T-helper 2 cell treated with Interferon-gamma antibody and Interleukin-4, amounts not matched to agents 5 μg/mL and 100 μg/mL, for 36 hours (primary cell): ENCODE measurements around the gene HERPUD1.
"Not testable (repeated sequence)": the region's sequence is repeated elsewhere in the genome, so short reads cannot be mapped to it uniquely, and the experiment has no call there.

ENCODE experiments used
- DNase-seq: peaks from one replicate; pipeline ENCODE4 v3.0.0; 2021; ENCODE audit warnings: low spot score
- H3K27ac Mint-ChIP-seq: one replicate; pipeline ENCODE4 v1.8.0; 2021; ENCODE audit warnings: mild to moderate bottlenecking, mixed read lengths
- H3K27me3 Mint-ChIP-seq: one replicate; pipeline ENCODE4 v1.8.0; 2021; ENCODE audit warnings: low read depth, mixed read lengths
- H3K36me3 Mint-ChIP-seq: one replicate; pipeline ENCODE4 v1.8.0; 2021; ENCODE audit warnings: low read depth, mixed read lengths
- H3K4me1 Mint-ChIP-seq: one replicate; pipeline ENCODE4 v1.8.0; 2021; ENCODE audit warnings: low read depth, mixed read lengths
- H3K4me3 Mint-ChIP-seq: one replicate; pipeline ENCODE4 v1.8.0; 2022; ENCODE audit warnings: mild to moderate bottlenecking, moderate library complexity, mixed read lengths
- H3K9me3 Mint-ChIP-seq: one replicate; pipeline ENCODE4 v1.8.0; 2021; ENCODE audit warnings: mixed read lengths

HERPUD1 gene

DNA sequence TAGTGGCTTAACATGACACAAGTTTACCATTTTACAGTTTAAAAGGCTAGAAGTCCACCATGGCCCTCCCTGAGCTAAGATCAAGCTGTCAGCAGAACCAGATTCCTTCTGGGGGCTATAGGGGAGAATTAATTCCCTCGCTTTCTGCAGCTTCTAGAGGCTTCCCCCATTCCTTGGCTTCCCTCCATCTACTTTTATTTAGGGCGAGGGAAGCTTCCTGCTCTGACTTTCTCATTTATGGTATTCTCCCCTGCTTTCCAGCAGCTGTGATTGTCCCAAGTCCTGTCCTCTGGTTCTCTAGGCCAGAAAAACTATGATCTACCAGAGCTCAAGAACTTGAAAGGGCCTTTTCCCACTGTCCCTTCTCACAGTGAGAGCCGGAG is 34.1 kb downstream of the HERPUD1 start:
- H3K36me3 Mint-ChIP-seq = no peaks in the 10 kb centered on the region
- H3K4me3 Mint-ChIP-seq = no peak overlapping the region
- peak overlapping the region; percentile 64 for H3K27ac Mint-ChIP-seq
- H3K27me3 Mint-ChIP-seq = no peaks in the 10 kb centered on the region
- peaks cover 16% of the 10 kb centered on the region for H3K4me1 Mint-ChIP-seq
- DNase-seq = no peak
- H3K9me3 Mint-ChIP-seq = no peaks in the 10 kb centered on the region

DNA sequence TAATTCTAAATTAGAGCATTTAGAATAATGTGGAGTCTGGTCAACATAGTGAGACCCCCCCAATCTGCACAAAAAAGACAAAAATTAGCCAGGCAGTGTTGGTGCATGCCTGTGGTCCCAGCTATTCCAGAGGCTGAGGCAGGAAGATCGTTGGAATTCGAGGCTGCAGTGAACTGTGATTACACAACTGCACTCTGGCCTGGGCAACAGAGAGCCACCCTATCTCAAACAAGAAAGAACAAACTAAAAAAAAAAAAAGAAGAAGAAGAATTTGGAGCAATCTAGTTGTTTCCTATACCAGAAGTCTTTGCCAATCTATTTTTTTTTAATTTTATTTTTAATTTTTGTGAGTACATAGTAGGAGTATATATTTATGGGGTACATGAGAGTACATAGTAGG is 35.8 kb downstream of the HERPUD1 start:
- H3K4me3 Mint-ChIP-seq = no peak overlapping the region
- no peaks in the 10 kb centered on the region for H3K9me3 Mint-ChIP-seq
- no peaks in the 10 kb centered on the region for H3K27me3 Mint-ChIP-seq
- no peak overlapping the region for H3K27ac Mint-ChIP-seq
- peaks cover 16% of the 10 kb centered on the region for H3K4me1 Mint-ChIP-seq
- H3K36me3 Mint-ChIP-seq = no peaks in the 10 kb centered on the region
- DNase-seq = no peak

DNA sequence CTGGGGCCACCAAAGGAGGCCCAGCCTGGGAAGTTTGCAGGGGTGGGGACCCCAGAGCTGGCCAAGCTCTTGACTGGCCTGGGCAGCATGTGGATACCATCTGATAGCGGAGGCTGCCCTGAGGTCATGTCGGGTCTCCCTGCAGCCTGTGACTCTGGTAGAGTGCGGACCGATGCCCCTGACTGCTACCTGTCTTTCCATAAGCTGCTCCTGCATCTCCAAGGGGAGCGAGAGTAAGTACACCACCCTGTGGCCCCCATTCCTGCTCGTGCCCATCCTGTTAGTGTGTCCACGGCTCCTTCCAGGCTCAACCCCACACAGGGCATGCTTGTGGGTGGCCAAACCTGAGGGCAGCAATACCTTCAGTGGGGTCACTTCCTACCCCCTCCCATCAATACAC is 37.8 kb downstream of the HERPUD1 start:
- Mint-ChIP-seq H3K27ac (no peak overlapping the region), H3K36me3 (no peaks in the 10 kb centered on the region), H3K27me3 (no peaks in the 10 kb centered on the region), H3K4me3 (no peak overlapping the region), H3K4me1 (peaks cover 20% of the 10 kb centered on the region), H3K9me3 (no peaks in the 10 kb centered on the region)
- DNase-seq = no peak

DNA sequence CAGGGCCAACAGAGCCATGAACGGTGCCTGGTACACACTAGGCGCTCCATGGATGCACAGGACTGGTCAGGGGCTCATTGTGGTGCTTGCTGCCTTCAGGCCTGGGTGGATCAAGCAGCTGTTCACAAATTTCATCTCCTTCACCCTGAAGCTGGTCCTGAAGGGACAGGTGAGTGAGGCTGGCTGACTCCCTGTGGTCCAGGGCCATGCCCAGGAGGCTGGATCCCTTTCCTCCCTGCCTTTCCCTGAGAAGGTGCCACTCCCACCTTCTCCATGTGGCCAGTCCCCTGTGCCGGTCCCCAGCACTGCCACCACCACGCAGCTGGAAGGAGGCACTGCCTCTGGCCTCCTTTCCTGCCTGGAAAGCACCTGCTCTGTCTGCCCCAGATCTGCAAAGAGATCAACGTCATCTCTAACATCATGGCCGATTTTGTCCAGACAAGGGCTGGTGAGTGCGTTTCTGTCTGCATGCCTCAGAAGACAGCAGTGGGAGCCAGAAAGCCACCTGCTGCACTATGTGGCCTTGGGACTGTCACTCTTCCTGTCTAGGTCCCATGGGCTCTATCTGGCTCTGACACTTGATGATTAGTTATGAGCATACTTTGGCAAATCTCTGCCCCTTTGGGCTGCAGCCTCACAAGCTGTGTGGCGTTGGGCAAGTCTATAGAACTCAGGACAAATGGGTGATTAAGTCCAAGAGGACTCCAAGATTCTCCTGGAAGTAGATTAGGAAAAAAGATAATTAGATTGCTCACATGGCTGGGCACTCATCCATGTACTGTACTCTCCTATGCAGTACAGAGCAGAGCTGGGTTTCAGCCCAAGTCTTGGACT is 39.2 kb downstream of the HERPUD1 start:
- DNase-seq = no peak
- Mint-ChIP-seq H3K36me3 (no peaks in the 10 kb centered on the region), H3K4me3 (no peak overlapping the region), H3K27me3 (no peaks in the 10 kb centered on the region), H3K27ac (no peak overlapping the region), H3K9me3 (no peaks in the 10 kb centered on the region), H3K4me1 (peaks cover 14% of the 10 kb centered on the region)

DNA sequence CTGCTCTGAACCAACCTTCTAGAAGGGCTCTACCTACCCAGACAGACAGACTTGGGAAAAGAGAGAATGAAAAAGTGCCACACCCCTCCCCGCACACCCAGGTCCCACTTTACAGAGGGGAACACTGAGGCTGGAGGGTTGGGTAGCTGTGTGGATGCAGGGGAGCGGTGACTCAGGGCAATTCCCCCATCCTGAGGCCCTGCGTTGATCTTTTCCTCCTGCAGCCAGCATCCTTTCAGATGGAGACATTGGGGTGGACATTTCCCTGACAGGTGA is 39.8 kb downstream of the HERPUD1 start:
- Mint-ChIP-seq H3K27ac (no peak overlapping the region), H3K4me1 (peaks cover 15% of the 10 kb centered on the region), H3K9me3 (no peaks in the 10 kb centered on the region), H3K27me3 (no peaks in the 10 kb centered on the region), H3K4me3 (no peak overlapping the region), H3K36me3 (no peaks in the 10 kb centered on the region)
- DNase-seq = no peak

DNA sequence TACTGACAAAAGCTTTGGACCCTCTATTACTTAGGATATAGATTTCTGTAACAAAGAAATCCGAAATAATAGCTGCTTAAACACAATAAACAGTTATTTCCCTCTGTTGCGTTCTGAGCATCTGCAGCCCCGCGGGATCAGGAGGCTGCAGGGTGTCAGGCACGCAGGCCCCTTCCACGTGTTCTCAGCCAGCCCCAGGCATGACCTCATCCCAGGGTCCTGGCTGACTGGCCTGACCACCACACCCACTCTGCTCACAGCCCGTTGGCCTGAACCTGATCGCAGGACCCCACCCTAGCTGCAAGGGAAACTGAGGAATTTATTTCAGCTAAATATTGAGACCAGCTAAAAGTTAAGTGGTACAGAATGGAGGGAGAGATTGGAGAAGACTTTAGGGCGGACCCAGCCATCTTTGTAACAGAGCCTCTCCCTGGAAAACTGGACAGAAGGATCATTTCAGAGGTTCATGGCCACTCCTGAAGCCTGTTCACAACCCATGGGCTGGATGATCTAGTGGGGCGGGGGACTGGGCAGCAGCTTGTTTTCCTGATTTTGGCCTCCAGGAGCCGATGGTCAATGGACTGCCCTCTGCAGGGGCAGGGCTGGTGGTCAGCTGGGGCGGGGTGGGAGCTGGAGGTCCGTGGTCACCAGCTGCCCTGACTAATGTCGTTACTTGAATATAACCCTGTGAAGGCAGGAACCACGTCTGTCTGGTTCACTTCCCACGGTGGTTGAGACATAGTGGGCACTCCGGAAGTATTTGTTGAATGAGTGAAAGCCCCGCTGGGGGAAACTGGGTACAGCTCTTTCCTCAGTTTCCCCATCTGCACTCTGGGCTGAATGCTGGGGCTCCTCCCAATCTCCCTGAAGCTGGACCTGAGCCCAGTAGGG is 40.7 kb downstream of the HERPUD1 start:
- no peak overlapping the region for H3K27ac Mint-ChIP-seq
- H3K4me1 Mint-ChIP-seq = peaks cover 15% of the 10 kb centered on the region
- DNase-seq = no peak
- H3K36me3 Mint-ChIP-seq = no peaks in the 10 kb centered on the region
- no peaks in the 10 kb centered on the region for H3K27me3 Mint-ChIP-seq
- no peak overlapping the region for H3K4me3 Mint-ChIP-seq
- no peaks in the 10 kb centered on the region for H3K9me3 Mint-ChIP-seq

DNA sequence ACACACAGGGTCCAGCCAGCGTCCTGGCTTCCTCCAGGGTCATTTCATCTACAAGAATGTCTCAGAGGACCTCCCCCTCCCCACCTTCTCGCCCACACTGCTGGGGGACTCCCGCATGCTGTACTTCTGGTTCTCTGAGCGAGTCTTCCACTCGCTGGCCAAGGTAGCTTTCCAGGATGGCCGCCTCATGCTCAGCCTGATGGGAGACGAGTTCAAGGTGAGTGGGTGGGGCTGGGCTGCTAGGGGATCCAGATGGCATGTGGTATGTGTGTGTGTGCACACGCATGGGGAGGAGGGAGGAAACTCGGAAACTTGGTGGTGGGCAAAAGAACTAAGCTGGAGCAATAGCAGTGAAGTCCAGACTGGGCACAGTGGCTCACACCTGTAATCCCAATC is 41.4 kb downstream of the HERPUD1 start:
- H3K27me3 Mint-ChIP-seq = no peaks in the 10 kb centered on the region
- H3K27ac Mint-ChIP-seq = no peak overlapping the region
- no peaks in the 10 kb centered on the region for H3K36me3 Mint-ChIP-seq
- H3K9me3 Mint-ChIP-seq = no peaks in the 10 kb centered on the region
- H3K4me1 Mint-ChIP-seq = peaks cover 15% of the 10 kb centered on the region
- no peak for DNase-seq
- no peak overlapping the region for H3K4me3 Mint-ChIP-seq

DNA sequence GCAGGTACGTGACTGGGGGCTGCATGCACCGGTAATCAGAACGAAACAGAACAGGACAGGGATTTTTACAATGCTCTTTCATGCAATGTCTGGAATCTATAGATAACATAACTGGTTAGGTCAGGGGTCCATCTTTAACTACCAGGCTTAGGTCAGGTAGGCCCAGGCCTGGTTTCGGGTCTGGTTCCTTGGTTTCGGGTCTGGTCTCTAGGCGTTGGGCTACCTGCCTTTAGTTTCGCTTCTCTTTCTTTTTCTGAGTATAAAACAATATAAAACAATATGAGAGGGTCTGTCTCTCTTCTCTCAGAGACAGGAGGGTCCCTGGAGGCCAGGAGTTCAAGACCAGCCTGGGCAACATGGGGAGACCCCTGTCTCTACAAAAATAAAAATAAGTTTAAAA is 42.0 kb downstream of the HERPUD1 start:
- not testable (repeated sequence) for H3K27me3 Mint-ChIP-seq, H3K36me3 Mint-ChIP-seq, H3K4me3 Mint-ChIP-seq, H3K27ac Mint-ChIP-seq, H3K9me3 Mint-ChIP-seq, DNase-seq
- H3K4me1 Mint-ChIP-seq = peaks cover 15% of the 10 kb centered on the region

DNA sequence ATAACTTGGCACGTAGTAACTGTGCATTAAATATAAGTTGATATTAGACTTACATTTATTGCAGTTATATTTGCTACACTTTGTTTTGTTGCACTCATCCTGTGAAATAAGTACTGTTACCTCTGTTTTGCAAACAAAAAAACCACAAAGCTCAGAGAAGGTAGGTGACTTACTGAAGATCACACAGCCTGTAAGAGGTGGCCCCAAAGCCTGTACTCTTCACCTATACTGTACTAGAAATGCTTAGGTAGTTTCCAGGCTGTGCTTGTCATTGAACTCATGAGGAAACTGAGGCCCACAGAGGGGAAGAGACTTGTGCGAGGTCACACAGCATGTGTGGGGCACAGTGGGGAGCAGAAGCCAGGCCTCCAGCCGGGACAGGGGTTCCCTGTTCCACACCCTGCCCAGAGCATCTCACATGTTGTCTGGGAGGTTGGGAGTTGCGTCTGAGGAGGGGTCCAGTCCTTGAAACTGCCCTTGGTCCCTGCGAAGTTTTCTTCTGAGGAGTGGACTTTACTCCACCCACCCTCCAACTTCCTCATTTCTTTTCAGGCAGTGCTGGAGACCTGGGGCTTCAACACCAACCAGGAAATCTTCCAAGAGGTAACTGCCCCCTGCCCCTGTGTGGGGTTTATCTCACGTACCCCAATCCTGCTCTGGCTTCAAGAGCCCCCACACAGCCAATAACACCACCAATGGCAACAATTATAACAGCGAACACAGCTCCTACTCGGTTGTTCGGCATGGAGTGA is 42.8 kb downstream of the HERPUD1 start:
- DNase-seq = no peak
- peaks cover 15% of the 10 kb centered on the region for H3K4me1 Mint-ChIP-seq
- no peak overlapping the region for H3K27ac Mint-ChIP-seq
- H3K9me3 Mint-ChIP-seq = no peaks in the 10 kb centered on the region
- no peak overlapping the region for H3K4me3 Mint-ChIP-seq
- no peaks in the 10 kb centered on the region for H3K27me3 Mint-ChIP-seq
- H3K36me3 Mint-ChIP-seq = no peaks in the 10 kb centered on the region

DNA sequence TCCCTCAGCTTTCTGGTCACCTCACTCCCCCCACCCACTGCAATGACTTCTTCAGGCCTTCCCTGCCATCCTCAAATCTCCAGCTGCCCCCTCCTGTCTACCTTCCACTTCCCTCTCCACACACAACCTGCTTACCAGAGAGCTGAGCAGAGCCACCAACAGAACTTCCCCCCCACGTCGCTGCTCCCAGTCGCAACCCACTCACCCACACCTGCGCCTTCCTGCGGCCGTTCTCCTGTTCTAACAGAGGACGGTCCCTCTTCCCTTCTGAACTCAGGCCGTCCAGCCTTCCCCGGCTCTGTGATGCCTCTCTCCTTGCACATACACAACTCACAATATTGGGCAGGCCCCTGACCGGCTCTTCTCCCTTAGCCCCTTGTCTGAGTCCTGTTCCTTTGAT is 43.8 kb downstream of the HERPUD1 start:
- Mint-ChIP-seq H3K4me1 (peaks cover 18% of the 10 kb centered on the region), H3K9me3 (no peaks in the 10 kb centered on the region), H3K4me3 (no peak overlapping the region), H3K27ac (no peak overlapping the region), H3K36me3 (no peaks in the 10 kb centered on the region), H3K27me3 (no peaks in the 10 kb centered on the region)
- DNase-seq = no peak

DNA sequence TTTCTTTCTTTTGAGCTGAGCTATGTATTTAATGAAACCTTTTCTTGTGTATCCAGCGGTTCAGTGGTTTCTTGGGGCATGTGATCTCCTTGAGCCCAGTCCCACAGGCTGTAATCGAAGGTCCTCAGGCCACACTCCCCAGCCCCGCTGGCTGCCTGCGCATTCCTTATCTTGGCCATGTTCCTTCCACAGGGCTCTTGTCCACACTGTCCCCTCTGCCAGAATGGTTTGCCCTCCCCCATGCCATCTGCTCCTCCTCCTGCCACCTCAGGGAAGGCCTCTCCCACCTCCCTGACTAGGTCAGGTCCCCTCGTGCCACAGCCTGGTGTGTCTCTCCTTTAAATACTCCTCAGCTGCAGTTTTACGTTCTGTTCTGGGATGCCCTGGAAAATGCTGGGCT is 45.3 kb downstream of the HERPUD1 start:
- Mint-ChIP-seq H3K4me3 (no peak overlapping the region), H3K4me1 (peaks cover 28% of the 10 kb centered on the region), H3K9me3 (no peaks in the 10 kb centered on the region), H3K36me3 (peaks cover 11% of the 10 kb centered on the region), H3K27ac (no peak overlapping the region), H3K27me3 (no peaks in the 10 kb centered on the region)
- no peak for DNase-seq

DNA sequence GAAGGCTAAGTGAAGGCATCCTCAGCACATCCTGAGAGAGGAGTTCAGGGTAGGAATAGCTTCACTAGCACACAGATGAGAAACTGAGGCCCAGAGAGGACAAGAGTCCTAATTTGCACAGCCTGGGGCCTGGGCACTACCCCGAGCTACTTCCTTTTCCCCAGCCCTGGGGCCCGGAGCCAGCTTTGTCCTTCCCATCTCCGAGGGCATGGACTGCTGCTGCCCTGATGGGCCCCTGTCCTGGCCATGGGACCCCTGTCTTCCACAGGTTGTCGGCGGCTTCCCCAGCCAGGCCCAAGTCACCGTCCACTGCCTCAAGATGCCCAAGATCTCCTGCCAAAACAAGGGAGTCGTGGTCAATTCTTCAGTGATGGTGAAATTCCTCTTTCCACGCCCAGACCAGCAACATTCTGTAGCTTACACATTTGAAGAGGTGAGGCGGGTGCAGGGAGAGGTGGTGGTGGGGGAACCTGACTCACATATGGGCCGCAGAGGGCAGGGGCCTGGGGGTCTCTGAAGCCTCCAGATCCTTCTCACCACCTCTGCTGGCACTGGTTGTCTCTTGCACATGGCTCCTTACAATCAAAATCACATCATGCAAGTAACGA is 46.0 kb downstream of the HERPUD1 start:
- Mint-ChIP-seq H3K4me3 (no peak overlapping the region), H3K4me1 (peaks cover 31% of the 10 kb centered on the region), H3K9me3 (no peaks in the 10 kb centered on the region), H3K27ac (no peak overlapping the region), H3K36me3 (peaks cover 17% of the 10 kb centered on the region), H3K27me3 (no peaks in the 10 kb centered on the region)
- DNase-seq = no peak

DNA sequence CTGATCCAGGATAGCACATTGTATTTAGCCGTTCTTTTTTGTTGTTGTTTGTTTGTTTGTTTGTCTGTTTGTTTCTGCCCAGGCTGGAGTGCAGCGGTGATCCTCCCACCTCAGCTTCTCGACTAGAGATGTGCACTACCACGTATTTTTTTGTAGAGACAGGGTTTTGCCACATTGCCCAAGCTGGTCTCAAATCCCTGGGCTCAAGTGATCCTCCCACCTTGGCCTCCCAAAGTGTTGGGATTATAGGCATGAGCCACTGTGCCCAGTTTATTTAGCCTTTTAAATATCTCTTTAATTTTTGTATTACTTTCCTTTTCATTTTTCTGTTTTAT is 48.2 kb downstream of the HERPUD1 start:
- Mint-ChIP-seq H3K27ac (no peak overlapping the region), H3K4me3 (no peak overlapping the region), H3K27me3 (no peaks in the 10 kb centered on the region), H3K4me1 (peaks cover 32% of the 10 kb centered on the region), H3K36me3 (peaks cover 28% of the 10 kb centered on the region), H3K9me3 (no peaks in the 10 kb centered on the region)
- no peak for DNase-seq
